ENCODE measurements around the gene ABCA9.

ABCA9 gene, protein sequence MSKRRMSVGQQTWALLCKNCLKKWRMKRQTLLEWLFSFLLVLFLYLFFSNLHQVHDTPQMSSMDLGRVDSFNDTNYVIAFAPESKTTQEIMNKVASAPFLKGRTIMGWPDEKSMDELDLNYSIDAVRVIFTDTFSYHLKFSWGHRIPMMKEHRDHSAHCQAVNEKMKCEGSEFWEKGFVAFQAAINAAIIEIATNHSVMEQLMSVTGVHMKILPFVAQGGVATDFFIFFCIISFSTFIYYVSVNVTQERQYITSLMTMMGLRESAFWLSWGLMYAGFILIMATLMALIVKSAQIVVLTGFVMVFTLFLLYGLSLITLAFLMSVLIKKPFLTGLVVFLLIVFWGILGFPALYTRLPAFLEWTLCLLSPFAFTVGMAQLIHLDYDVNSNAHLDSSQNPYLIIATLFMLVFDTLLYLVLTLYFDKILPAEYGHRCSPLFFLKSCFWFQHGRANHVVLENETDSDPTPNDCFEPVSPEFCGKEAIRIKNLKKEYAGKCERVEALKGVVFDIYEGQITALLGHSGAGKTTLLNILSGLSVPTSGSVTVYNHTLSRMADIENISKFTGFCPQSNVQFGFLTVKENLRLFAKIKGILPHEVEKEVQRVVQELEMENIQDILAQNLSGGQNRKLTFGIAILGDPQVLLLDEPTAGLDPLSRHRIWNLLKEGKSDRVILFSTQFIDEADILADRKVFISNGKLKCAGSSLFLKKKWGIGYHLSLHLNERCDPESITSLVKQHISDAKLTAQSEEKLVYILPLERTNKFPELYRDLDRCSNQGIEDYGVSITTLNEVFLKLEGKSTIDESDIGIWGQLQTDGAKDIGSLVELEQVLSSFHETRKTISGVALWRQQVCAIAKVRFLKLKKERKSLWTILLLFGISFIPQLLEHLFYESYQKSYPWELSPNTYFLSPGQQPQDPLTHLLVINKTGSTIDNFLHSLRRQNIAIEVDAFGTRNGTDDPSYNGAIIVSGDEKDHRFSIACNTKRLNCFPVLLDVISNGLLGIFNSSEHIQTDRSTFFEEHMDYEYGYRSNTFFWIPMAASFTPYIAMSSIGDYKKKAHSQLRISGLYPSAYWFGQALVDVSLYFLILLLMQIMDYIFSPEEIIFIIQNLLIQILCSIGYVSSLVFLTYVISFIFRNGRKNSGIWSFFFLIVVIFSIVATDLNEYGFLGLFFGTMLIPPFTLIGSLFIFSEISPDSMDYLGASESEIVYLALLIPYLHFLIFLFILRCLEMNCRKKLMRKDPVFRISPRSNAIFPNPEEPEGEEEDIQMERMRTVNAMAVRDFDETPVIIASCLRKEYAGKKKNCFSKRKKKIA (N-terminal part only)

GRCh38 chr17:69060822-69061221 lies at the start of gene ABCA9:
Gene ABCA9 (minus strand): TSS chr17:69060927. CDS start chr17:69051126, 9,801 bp downstream.
- no peak for TF ChIP-seq POLR2A (IDR thresholded peaks at IDR 0.05; ENCODE audit: low read depth, low read length)
- no peak for FAIRE-seq
- DNase-seq (ENCODE audit: insufficient read length, low spot score) = no peak

- DNase-seq (ENCODE audit: insufficient read length, low spot score) (no peak), FAIRE-seq (no peak)
- no peak for TF ChIP-seq POLR2A (IDR thresholded peaks at IDR 0.05; ENCODE audit: low read depth, low read length)
Measured at GRCh38 chr17:69105907-69106730, 45.4 kb upstream of the ABCA9 start.

DNA sequence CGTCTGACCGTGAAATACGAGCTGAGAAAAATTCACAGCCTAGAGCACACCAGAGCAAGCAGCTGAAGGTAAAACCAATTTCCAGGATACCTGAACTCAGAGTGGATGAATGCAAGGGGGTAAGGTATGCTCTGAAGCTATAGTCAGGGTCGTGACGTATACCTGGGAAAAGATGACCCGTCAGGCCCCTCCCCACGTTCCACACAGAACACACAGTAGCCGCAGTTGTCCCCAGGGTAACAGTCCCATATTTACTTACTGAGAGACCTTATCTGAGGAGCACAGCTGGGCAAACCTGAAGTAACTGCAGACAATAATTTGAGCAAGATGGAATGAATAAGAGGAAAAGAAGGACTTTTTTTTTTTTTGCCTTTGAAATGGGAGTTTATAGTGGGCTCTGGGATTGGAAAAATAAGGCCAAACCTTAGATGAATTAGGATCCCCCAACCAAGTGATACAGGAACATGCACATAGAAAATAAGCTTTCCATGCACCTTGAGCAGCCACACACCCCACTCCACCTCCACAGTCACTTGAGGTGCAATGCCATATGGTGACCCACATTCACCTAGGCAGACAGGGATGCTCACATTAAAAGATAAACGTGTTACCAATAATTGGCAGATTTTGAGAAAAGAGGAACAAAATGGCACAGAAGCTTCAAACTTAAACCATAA lies 43.0 kb upstream of the ABCA9 start:
- DNase-seq (ENCODE audit: insufficient read length, low spot score) (no peak), FAIRE-seq (no peak)
- TF ChIP-seq POLR2A (IDR thresholded peaks at IDR 0.05; ENCODE audit: low read depth, low read length) = no peak

- no peak for FAIRE-seq
- no peak for DNase-seq (ENCODE audit: insufficient read length, low spot score)
Measured at GRCh38 chr17:69098625-69099024, 37.9 kb upstream of the ABCA9 start.

GRCh38 chr17:69096541-69096940 lies 35.8 kb upstream of the ABCA9 start:
- DNase-seq (ENCODE audit: insufficient read length, low spot score) (no peak), FAIRE-seq (no peak)
- no peak for TF ChIP-seq POLR2A (IDR thresholded peaks at IDR 0.05; ENCODE audit: low read depth, low read length)

More at GRCh38 chr17:69098625-69099024, 37.9 kb upstream of the ABCA9 start:
- no peak for TF ChIP-seq POLR2A (IDR thresholded peaks at IDR 0.05; ENCODE audit: low read depth, low read length)

- no peak for TF ChIP-seq POLR2A (IDR thresholded peaks at IDR 0.05; ENCODE audit: low read depth, low read length)
- FAIRE-seq (no peak), DNase-seq (ENCODE audit: insufficient read length, low spot score) (no peak)
Measured at GRCh38 chr17:69093995-69094394, 33.3 kb upstream of the ABCA9 start.

- FAIRE-seq (no peak), DNase-seq (ENCODE audit: insufficient read length, low spot score) (no peak)
- TF ChIP-seq POLR2A (IDR thresholded peaks at IDR 0.05; ENCODE audit: low read depth, low read length) = no peak
Measured at GRCh38 chr17:69093279-69093789, 32.6 kb upstream of the ABCA9 start.

GRCh38 chr17:69090365-69090764 lies 29.6 kb upstream of the ABCA9 start:
- TF ChIP-seq POLR2A (IDR thresholded peaks at IDR 0.05; ENCODE audit: low read depth, low read length) = no peak
- FAIRE-seq (no peak), DNase-seq (ENCODE audit: insufficient read length, low spot score) (no peak)

DNA sequence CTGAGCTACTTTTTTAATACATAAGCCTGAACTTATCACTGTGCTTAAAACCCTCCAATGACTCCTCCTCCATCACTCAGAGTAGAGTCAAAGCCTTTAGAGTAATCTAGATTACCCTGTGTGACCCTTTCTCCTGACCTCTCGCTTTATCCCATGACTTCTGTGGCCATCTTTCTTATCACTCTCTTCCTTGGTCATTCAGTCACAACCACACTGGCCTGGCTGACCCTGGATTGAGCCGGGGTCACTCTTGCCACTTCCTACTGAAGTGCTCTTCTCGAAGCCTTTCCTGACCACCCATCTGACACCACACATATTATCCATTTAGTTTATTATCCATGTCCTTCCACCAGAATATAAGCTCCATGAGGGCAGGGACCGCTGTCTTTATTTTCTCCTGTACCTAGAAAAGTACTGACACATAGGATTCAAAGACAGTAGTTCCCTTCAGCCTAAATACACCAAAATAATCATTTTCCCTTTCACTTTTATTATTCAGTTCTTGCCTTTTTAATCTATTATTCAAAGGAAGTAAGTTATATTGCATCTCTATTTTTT lies 28.0 kb upstream of the ABCA9 start:
- no peak for TF ChIP-seq POLR2A (IDR thresholded peaks at IDR 0.05; ENCODE audit: low read depth, low read length)
- FAIRE-seq (no peak), DNase-seq (ENCODE audit: insufficient read length, low spot score) (no peak)

DNA sequence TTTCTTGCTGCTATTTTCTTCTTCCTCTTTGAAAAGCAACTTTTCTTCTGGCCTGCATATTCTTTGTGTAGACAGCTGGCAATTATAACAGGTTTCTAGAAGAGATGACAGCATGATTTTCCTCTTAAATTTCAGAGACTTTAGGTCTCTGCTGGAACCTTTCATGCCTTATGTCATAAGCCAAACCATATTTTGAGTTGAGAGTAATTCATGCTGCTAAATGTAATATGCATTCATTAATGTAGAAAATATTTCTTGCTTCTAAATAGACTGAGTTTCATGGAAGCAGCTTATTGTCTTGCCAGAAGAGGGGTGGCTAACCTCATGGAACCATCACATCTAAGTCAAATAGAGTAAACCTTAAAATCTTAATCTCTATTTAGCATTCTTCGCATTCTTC lies 25.9 kb upstream of the ABCA9 start:
- no peak for DNase-seq (ENCODE audit: insufficient read length, low spot score)
- no peak for FAIRE-seq
- TF ChIP-seq POLR2A (IDR thresholded peaks at IDR 0.05; ENCODE audit: low read depth, low read length) = no peak

- FAIRE-seq (no peak), DNase-seq (ENCODE audit: insufficient read length, low spot score) (no peak)
- no peak for TF ChIP-seq POLR2A (IDR thresholded peaks at IDR 0.05; ENCODE audit: low read depth, low read length)
Measured at GRCh38 chr17:69084911-69085310, 24.2 kb upstream of the ABCA9 start.

DNA sequence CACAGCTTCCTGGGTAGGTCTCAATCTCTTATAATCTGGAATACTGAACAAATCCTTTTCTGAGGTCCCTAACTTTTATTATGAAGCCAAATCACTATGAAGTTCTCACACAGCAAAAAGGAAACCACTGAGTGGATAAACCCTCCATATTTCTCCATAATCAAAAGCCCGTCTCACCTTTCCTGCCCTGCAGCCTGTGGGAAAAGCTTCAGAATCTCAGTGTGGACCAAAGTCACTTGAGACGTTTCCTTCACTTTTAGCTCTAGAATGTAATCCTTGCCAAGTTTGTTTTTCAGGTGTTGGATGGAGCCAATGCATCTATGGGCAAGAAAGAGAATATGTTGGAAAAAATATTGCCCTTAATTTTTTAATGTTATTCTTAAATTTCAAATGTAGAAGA lies 22.0 kb upstream of the ABCA9 start:
- DNase-seq (ENCODE audit: insufficient read length, low spot score) = no peak
- no peak for FAIRE-seq
- TF ChIP-seq POLR2A (IDR thresholded peaks at IDR 0.05; ENCODE audit: low read depth, low read length) = no peak

Measured in H54 (cell line).